Activated naive CD4-positive, alpha-beta T cell treated with anti-CD3 and anti-CD28 coated beads, Interleukin-2, amount 10 ng/mL, durations not matched to agents 7 days and 5 days (primary cell): ENCODE measurements around the gene IP6K2.
A peak's percentile ranks its signal among the peaks of the same experiment; 100 is the strongest.
"Not testable (repeated sequence)": the region's sequence is repeated elsewhere in the genome, so short reads cannot be mapped to it uniquely, and the experiment has no call there.

Experiments used
- CTCF ChIA-PET: fragments of 350-600 bp; sonication (Branson Sonifier 250); formaldehyde crosslinking; loops from one replicate; lab custom pipeline; 2021; ENCODE audit warnings: antibody characterized with exemption; lab: Charles Lee
- DNase-seq: peaks from one replicate; pipeline ENCODE4 v3.0.0-alpha.2; 2020
- H3K27ac Mint-ChIP-seq: one replicate; pipeline ENCODE4 v1.8.0; 2021; ENCODE audit warnings: mild to moderate bottlenecking, moderate library complexity, mixed read lengths
- H3K27me3 Mint-ChIP-seq: one replicate; pipeline ENCODE4 v1.8.0; 2021; ENCODE audit warnings: mild to moderate bottlenecking, mixed read lengths
- H3K36me3 Mint-ChIP-seq: one replicate; pipeline ENCODE4 v1.8.0; 2021; ENCODE audit warnings: mixed read lengths
- H3K4me1 Mint-ChIP-seq: one replicate; pipeline ENCODE4 v1.8.0; 2021; ENCODE audit warnings: mixed read lengths
- H3K4me3 Mint-ChIP-seq: one replicate; pipeline ENCODE4 v1.8.0; 2021; ENCODE audit warnings: mild to moderate bottlenecking, moderate library complexity, mixed read lengths
- H3K9me3 Mint-ChIP-seq: one replicate; pipeline ENCODE4 v1.8.0; 2021; ENCODE audit warnings: mixed read lengths

IP6K2 gene, protein sequence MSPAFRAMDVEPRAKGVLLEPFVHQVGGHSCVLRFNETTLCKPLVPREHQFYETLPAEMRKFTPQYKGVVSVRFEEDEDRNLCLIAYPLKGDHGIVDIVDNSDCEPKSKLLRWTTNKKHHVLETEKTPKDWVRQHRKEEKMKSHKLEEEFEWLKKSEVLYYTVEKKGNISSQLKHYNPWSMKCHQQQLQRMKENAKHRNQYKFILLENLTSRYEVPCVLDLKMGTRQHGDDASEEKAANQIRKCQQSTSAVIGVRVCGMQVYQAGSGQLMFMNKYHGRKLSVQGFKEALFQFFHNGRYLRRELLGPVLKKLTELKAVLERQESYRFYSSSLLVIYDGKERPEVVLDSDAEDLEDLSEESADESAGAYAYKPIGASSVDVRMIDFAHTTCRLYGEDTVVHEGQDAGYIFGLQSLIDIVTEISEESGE

DNA sequence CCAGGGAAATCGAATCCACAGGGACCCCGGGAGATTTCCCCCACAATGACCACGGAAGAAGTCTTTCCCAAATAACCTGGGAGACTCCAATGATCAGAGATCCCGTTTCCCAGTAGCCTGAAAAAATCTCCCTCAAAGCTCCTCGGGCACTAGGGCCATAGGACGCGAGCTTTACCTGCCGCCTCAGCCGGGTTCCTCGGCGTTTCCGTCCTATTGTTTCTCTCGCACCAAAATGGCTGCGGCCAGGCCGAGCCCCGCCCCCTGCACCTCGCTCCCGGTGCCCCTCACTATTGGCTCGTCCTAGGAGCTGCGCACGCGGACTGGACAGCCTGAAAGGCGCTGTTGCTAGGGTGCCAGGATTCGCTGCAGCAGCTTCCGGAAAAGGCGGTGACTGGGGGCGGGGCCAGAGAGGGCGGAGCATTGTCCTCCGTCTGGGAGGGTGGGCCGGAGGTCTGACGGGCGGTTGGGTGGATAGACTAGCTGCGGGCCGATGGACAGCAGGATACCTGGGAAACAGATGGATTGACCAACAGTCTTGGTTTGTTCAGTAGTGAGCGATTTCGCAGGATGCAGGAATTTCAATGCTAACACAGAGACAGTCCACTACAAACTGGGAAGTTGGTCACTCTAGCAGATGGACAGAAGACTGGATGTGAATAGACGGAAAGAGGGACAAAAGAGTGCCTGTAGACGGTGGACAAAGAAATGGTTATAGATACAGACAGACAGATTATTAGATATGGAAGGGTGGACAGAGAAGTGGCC lies at the start of gene IP6K2:
TSS of gene IP6K2 (minus strand) at position 240 of the 765 bp plus-strand sequence. CDS start 21,930 bp downstream, outside the sequence.
- no peaks in the 10 kb centered on the region for H3K9me3 Mint-ChIP-seq
- DNase-seq, result peak; percentile 99
- peak within 1 kb of the TSS; percentile 96 for H3K27ac Mint-ChIP-seq
- H3K27me3 Mint-ChIP-seq, result peaks cover 34% of the 10 kb centered on the region
- CTCF ChIA-PET, result interaction anchor here (1.3 kb wide), 1 partner anchor 23 kb away, joined by 3 read pairs; no protein-coding TSS in a partner anchor
- H3K4me1 Mint-ChIP-seq, result peaks cover 32% of the 10 kb centered on the region
- H3K4me3 Mint-ChIP-seq, result peak within 1 kb of the TSS; percentile 99
- H3K36me3 Mint-ChIP-seq, result peaks cover 21% of the 10 kb centered on the region

DNA sequence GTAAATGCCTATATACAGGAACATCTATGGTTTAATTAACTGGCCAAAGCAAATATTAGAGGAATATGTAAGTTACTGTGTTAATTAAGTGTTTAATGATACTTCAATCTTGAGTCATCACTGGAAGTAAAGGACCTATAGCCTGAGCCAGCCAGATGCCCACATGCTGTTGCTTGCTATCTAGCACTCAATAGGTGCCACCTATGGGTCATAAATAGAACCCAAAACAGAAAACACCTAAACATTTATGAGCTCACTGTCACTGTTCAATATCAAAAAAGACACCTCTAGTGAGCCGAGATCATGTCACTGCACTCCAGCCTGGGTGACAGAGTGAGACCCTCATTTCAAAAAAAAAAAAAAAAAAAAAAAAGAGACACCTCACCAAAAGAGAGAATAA lies 48.4 kb upstream of the IP6K2 start:
- no peaks in the 10 kb centered on the region for H3K9me3 Mint-ChIP-seq
- H3K27ac Mint-ChIP-seq, result no peak overlapping the region
- H3K27me3 Mint-ChIP-seq, result no peaks in the 10 kb centered on the region
- CTCF ChIA-PET, result interaction anchor here (0.6 to 1.9 kb wide), 3 partner anchors 26 to 133 kb away, joined by 4 to 8 read pairs (median 4); partner anchors contain the start of gene SLC25A20
- H3K4me3 Mint-ChIP-seq, result no peak overlapping the region
- peak; percentile 26 for DNase-seq
- H3K36me3 Mint-ChIP-seq, result peaks cover 16% of the 10 kb centered on the region
- no peaks in the 10 kb centered on the region for H3K4me1 Mint-ChIP-seq

DNA sequence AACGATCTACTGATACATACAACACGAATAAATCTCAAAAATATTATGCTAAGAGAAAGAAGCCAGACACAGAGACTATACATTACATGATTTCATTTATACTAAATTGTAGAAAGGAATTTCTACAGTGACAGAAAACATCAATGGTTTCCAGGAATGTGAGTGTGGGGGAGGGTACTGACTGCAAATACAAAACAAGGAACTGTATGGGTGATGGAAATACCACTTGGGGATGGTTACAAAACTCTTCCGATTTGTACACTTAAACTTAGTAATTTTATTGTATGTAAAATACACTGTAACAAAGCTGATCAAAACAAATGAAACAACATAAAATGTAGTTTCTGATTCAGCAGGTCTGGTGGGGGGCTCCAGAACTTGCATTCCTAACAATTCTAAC lies 45.8 kb upstream of the IP6K2 start:
- Mint-ChIP-seq H3K27ac (no peak overlapping the region), H3K27me3 (no peaks in the 10 kb centered on the region), H3K4me1 (no peaks in the 10 kb centered on the region), H3K4me3 (no peak overlapping the region), H3K9me3 (no peaks in the 10 kb centered on the region), H3K36me3 (peaks cover 21% of the 10 kb centered on the region)
- no peak for DNase-seq
- CTCF ChIA-PET, result no interaction called here

DNA sequence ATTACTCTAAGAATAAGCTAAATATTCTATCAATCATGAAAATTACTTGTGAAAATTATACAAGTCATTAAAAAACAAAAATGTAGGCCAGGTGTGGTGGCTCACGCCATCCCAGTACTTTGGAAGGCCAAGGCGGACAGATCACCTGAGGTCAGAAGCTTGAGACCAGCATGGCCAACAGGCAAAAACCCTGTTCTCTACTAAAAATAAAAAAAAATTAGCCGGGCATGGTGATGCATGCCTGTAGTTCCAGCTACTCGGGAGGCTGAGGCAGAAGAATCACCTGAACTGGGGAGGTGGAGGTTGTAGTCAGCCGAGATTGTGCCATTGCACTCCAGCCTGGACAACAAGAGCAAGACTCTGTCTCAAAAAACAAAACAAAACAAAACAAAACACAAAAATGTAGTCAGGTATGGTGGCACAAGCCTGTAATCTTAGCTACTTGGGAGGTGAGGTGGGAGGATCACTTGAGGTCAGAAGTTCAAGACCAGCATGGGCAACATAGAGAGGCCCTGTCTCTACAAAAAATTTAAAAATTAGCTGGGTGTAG lies 43.0 kb upstream of the IP6K2 start:
- DNase-seq, H3K27me3 Mint-ChIP-seq, H3K4me1 Mint-ChIP-seq, H3K4me3 Mint-ChIP-seq, H3K9me3 Mint-ChIP-seq, H3K27ac Mint-ChIP-seq: not testable (repeated sequence)
- CTCF ChIA-PET, result interaction anchor here (0.6 kb wide), 1 partner anchor 213 kb away, joined by 3 read pairs; no protein-coding TSS in a partner anchor
- H3K36me3 Mint-ChIP-seq, result peaks cover 18% of the 10 kb centered on the region

DNA sequence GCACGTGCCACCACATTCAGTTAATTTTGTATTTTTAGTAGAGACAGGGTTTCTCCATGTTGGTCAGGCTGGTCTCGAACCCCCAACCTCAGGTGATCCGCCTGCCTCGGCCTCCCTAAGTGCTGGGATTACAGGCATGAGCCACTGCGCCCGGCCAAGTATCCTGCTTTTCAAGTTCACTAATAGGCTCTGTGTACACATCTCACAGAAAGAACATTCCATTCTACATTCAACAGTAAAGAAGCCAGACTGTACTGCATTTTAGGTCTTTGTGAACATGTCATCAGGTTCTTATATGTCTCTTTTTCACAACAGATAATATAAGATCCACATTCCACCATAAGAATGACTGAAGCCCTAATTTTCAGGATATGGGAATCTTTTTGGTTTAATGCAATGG lies 42.5 kb upstream of the IP6K2 start:
- not testable (repeated sequence) for H3K27ac Mint-ChIP-seq, H3K4me1 Mint-ChIP-seq, H3K27me3 Mint-ChIP-seq, H3K4me3 Mint-ChIP-seq, H3K9me3 Mint-ChIP-seq, DNase-seq
- CTCF ChIA-PET, result interaction anchor here (0.7 kb wide), 1 partner anchor 24 kb away, joined by 3 read pairs; no protein-coding TSS in a partner anchor
- H3K36me3 Mint-ChIP-seq, result peaks cover 14% of the 10 kb centered on the region

DNA sequence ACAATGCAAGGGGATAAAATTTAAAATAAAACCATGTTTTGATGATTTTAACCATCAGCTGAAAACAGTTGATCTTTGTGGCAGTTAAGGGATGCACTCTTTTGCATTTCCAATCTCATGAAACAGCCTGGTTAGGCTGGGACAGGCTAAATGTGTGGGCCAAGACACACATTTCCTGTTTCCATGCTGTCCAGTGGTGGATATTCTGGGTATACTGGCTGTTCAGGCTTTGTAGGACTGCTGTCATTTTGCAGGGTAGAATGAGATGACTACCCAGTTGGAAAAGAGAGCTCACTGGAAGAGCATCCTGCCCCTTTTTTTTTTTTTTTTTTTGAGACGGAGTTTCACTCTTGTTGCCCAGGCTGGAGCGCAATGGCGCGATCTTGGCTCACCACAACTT lies 42.0 kb upstream of the IP6K2 start:
- H3K9me3 Mint-ChIP-seq, result no peaks in the 10 kb centered on the region
- CTCF ChIA-PET, result interaction anchor here (0.7 kb wide), 1 partner anchor 24 kb away, joined by 3 read pairs; no protein-coding TSS in a partner anchor
- H3K4me1 Mint-ChIP-seq, result no peaks in the 10 kb centered on the region
- DNase-seq, result no peak
- peaks cover 10% of the 10 kb centered on the region for H3K36me3 Mint-ChIP-seq
- H3K27ac Mint-ChIP-seq, result no peak overlapping the region
- H3K27me3 Mint-ChIP-seq, result no peaks in the 10 kb centered on the region
- H3K4me3 Mint-ChIP-seq, result no peak overlapping the region

DNA sequence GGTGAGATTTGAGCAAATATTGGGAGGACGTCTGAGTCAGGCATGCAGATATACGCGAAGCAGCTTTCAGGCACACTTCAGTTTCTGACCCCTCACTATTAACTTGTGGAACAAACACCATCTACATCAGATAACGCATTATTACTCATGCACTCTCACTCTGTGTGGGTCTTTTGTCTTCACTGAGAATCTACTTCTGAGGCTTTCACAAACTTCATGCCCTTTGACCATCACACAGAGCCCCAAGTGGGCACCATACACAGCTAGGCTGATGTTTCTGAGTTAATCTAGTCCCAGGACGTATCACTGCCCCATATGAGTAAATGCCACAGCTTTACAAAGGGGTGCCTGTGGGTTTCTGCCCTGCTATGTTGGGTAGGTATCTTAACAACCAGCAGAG lies 39.6 kb upstream of the IP6K2 start:
- no peaks in the 10 kb centered on the region for H3K27me3 Mint-ChIP-seq
- H3K9me3 Mint-ChIP-seq, result no peaks in the 10 kb centered on the region
- DNase-seq, result no peak
- H3K36me3 Mint-ChIP-seq, result peaks cover 10% of the 10 kb centered on the region
- CTCF ChIA-PET, result interaction anchor here (1.5 to 2.2 kb wide), 2 partner anchors 16 to 19 kb away, joined by 3 to 8 read pairs; no protein-coding TSS in a partner anchor
- H3K4me3 Mint-ChIP-seq, result no peak overlapping the region
- H3K27ac Mint-ChIP-seq, result no peak overlapping the region
- H3K4me1 Mint-ChIP-seq, result no peaks in the 10 kb centered on the region

DNA sequence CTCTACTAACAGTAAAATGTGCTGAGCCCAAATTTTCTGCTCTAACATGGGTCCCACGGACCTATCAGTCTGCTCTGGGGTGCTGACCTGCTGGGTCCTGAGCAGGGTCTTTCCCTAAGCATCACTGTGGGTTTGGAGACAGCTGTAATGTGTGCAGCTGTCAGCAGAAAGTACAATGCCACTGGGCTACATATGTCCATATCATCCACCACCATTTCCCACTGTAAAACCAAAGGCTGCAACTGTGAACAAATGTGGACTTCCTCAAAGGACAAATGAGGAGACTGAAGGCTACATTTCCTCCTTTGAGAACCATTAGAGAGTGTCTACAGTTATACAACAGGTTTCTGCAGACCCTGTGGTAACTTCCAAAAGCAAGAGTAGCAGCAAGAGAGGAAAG lies 33.8 kb upstream of the IP6K2 start:
- no peak overlapping the region for H3K27ac Mint-ChIP-seq
- H3K4me1 Mint-ChIP-seq, result no peaks in the 10 kb centered on the region
- CTCF ChIA-PET, result interaction anchor here (1.3 kb wide), 1 partner anchor 11 kb away, joined by 6 read pairs; no protein-coding TSS in a partner anchor
- H3K9me3 Mint-ChIP-seq, result no peaks in the 10 kb centered on the region
- H3K27me3 Mint-ChIP-seq, result no peaks in the 10 kb centered on the region
- DNase-seq, result no peak
- no peak overlapping the region for H3K4me3 Mint-ChIP-seq
- peaks cover 9% of the 10 kb centered on the region for H3K36me3 Mint-ChIP-seq

DNA sequence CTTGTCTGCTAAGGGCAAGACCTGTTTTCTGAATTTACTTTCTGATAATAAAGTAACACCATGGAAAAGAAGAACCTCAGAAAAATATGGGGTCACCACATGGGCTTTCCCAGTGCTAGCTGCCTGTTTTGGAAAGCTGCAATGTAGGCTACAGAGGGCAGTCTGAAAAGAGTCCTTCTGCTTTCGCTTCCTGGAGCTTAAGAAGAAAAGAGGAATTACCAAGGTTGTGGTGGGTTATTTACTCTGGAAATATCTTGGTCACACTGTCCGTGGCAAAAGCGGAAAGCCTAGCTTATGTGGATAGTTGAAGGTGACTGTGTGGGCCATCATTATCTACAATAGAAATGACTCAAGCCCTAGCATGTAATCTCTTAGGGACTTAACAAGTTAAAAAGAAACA lies 31.7 kb upstream of the IP6K2 start:
- H3K9me3 Mint-ChIP-seq, result no peaks in the 10 kb centered on the region
- CTCF ChIA-PET, result interaction anchor here (1.0 kb wide), 1 partner anchor 9 kb away, joined by 8 read pairs; no protein-coding TSS in a partner anchor
- DNase-seq, result no peak
- no peak overlapping the region for H3K27ac Mint-ChIP-seq
- peaks cover 12% of the 10 kb centered on the region for H3K36me3 Mint-ChIP-seq
- no peak overlapping the region for H3K4me3 Mint-ChIP-seq
- no peaks in the 10 kb centered on the region for H3K4me1 Mint-ChIP-seq
- H3K27me3 Mint-ChIP-seq, result no peaks in the 10 kb centered on the region

DNA sequence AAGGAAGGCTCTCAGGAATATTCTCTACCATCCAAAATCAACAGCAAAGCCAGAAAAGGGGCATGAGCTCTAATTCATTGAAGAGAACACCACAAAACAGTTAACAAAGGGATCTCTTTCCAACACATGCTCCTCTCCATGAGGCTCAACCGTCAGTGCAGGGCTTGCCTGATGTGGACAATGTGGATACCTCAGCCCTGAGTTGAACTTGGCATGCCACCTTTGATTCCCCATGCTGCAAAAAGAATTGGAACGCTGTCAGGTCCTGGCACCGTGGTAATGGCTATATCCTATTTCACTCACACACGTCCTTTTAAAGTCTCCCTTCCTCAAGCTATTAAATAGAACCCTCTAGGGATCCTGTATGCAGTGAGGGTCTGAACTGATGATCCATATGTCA lies 30.7 kb upstream of the IP6K2 start:
- Mint-ChIP-seq H3K36me3 (peaks cover 12% of the 10 kb centered on the region), H3K27me3 (no peaks in the 10 kb centered on the region), H3K27ac (no peak overlapping the region), H3K4me3 (no peak overlapping the region), H3K4me1 (no peaks in the 10 kb centered on the region), H3K9me3 (no peaks in the 10 kb centered on the region)
- CTCF ChIA-PET, result interaction anchor here (1.1 kb wide), 1 partner anchor 10 kb away, joined by 3 read pairs; no protein-coding TSS in a partner anchor
- no peak for DNase-seq

DNA sequence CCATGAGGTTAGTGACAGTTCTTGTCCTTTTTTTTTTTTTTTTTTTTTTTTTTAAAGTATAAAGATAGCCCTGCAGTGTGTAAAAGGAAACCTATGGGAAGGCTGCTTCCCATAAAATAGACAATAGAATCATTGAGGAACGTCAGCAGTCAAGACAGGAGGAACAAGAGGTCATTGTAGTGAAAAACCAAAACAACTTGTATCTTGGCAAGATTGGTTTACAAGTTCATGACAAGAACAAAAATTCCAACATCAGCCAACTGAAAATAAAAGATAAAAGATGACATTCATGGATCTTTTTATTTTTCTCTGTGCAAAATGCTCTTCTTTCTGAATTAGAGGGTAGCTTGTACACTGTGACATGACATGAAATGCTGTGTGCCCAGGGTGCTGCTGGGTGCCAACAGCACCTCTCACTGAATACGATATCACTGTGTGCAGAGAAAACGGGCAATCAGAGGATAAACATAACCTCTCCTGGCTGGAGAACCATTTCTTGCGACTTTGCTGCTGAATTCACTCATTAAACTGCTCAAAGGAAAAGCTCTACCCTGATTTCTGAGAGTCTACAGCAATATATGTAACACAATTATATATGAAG lies 30.1 kb upstream of the IP6K2 start:
- no peaks in the 10 kb centered on the region for H3K4me1 Mint-ChIP-seq
- no peak overlapping the region for H3K27ac Mint-ChIP-seq
- CTCF ChIA-PET, result interaction anchor here (0.7 to 1.1 kb wide), 2 partner anchors 9 to 260 kb away, joined by 3 read pairs; partner anchors contain the start of gene WDR6
- H3K27me3 Mint-ChIP-seq, result no peaks in the 10 kb centered on the region
- peaks cover 12% of the 10 kb centered on the region for H3K36me3 Mint-ChIP-seq
- DNase-seq, result no peak
- H3K9me3 Mint-ChIP-seq, result no peaks in the 10 kb centered on the region
- no peak overlapping the region for H3K4me3 Mint-ChIP-seq

DNA sequence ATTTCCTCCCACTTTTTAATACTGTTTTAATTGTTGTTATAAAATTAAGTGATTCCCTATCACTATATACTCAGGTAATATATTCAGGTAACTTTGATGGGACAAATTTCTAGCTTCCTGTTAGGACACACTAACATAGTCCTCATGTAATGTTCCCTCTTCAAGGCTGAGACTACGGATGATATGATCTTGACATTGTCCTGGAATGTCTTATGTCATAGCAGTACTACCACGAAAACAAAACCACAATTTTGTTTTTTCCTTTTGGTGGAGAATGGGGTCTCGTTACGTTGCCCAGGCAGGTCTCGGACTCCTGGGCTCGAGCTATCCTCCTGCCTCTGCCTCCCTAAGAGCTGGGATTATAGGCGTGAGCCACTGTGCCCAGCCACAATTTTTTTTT lies 26.8 kb upstream of the IP6K2 start:
- Mint-ChIP-seq H3K27ac (no peak overlapping the region), H3K9me3 (no peaks in the 10 kb centered on the region), H3K36me3 (peaks cover 4% of the 10 kb centered on the region), H3K27me3 (no peaks in the 10 kb centered on the region), H3K4me3 (no peak overlapping the region), H3K4me1 (peaks cover 2% of the 10 kb centered on the region)
- CTCF ChIA-PET, result interaction anchor here (1.3 kb wide), 1 partner anchor 24 kb away, joined by 5 read pairs; no protein-coding TSS in a partner anchor
- DNase-seq, result no peak

DNA sequence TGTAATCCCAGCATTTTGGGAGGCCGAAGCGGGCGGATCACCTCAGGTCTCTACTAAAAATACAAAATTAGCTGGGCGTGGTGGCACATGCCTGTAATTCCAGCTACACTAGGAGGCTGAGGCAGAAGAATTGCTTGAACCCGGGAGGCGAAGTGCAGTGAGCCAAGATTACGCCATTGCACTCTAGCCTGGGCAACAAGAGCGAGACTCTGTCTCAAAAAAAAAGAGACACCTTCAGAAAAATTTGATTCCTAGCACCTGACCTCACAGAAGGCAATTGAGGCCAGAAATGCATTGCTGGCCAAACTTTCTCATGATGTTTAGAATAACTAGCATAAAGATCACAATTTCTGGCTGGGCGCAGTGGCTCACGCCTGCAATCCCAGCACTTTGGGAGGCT lies 24.2 kb upstream of the IP6K2 start:
- not testable (repeated sequence) for H3K4me3 Mint-ChIP-seq, H3K27me3 Mint-ChIP-seq, DNase-seq, H3K27ac Mint-ChIP-seq, H3K36me3 Mint-ChIP-seq, H3K9me3 Mint-ChIP-seq, H3K4me1 Mint-ChIP-seq
- CTCF ChIA-PET, result interaction anchor here (0.6 to 2.1 kb wide), 4 partner anchors 28 to 341 kb away, joined by 3 to 7 read pairs (median 4); no protein-coding TSS in a partner anchor
